Measurements from ENCODE around the gene ZFPL1.

DNA sequence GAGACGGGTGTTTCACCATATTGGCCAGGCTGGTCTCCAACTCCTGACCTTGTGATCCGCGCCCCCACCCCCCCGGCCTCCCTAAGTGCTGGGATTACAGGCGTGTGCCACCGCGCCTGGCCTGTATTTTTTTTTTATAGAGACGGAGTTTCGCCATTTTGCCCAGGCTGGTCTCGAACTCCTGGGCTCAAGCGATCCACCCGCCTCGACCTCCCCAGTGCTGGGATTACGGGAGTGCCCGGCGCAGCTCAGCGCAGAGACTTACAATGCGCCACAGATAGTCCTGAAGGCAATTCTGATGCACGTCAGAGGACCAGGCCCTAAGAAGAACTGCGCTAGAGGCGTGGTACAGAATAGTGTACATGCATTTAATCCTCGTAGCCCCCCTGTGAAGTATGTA, 11.4 kb downstream of the ZFPL1 start:
- TF ChIP-seq POLR2AphosphoS5 (IDR thresholded peaks at IDR 0.05) (no peak), POLR2A (IDR thresholded peaks at IDR 0.05) (no peak)
- TF ChIP-seq, protein P1, sequence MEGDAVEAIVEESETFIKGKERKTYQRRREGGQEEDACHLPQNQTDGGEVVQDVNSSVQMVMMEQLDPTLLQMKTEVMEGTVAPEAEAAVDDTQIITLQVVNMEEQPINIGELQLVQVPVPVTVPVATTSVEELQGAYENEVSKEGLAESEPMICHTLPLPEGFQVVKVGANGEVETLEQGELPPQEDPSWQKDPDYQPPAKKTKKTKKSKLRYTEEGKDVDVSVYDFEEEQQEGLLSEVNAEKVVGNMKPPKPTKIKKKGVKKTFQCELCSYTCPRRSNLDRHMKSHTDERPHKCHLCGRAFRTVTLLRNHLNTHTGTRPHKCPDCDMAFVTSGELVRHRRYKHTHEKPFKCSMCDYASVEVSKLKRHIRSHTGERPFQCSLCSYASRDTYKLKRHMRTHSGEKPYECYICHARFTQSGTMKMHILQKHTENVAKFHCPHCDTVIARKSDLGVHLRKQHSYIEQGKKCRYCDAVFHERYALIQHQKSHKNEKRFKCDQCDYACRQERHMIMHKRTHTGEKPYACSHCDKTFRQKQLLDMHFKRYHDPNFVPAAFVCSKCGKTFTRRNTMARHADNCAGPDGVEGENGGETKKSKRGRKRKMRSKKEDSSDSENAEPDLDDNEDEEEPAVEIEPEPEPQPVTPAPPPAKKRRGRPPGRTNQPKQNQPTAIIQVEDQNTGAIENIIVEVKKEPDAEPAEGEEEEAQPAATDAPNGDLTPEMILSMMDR (IDR thresholded peaks at IDR 0.05), result no peak
